Right lobe of liver (tissue), 4 donors: ENCODE measurements around the gene LHPP.

ENCODE experiments used
- POLR2A ChIP-seq: fragments of 450-650 bp; IDR thresholded peaks from one replicate; pipeline ENCODE4 v1.6.1; 2017; ENCODE audit warnings: antibody characterized with exemption, mild to moderate bottlenecking
- TF ChIP-seq, protein P1 (sequence below), 4 donors: fragments of 200-600 bp in 3 of 4; fragments of 450-650 bp in 1 of 4; IDR thresholded peaks; one replicate each; pipeline versions ENCODE4 v1.5.1 to v1.8.0; 2016 to 2022; ENCODE audit warnings: antibody characterized with exemption in 4 of 4, mild to moderate bottlenecking in 2 of 4
- donor health status: DM: no; HTN: no; CAD: no.
- donor health status: DM: no; HTN: no; CAD: no.
- donor health status: DM: no; HTN: yes; CAD: no.

DNA sequence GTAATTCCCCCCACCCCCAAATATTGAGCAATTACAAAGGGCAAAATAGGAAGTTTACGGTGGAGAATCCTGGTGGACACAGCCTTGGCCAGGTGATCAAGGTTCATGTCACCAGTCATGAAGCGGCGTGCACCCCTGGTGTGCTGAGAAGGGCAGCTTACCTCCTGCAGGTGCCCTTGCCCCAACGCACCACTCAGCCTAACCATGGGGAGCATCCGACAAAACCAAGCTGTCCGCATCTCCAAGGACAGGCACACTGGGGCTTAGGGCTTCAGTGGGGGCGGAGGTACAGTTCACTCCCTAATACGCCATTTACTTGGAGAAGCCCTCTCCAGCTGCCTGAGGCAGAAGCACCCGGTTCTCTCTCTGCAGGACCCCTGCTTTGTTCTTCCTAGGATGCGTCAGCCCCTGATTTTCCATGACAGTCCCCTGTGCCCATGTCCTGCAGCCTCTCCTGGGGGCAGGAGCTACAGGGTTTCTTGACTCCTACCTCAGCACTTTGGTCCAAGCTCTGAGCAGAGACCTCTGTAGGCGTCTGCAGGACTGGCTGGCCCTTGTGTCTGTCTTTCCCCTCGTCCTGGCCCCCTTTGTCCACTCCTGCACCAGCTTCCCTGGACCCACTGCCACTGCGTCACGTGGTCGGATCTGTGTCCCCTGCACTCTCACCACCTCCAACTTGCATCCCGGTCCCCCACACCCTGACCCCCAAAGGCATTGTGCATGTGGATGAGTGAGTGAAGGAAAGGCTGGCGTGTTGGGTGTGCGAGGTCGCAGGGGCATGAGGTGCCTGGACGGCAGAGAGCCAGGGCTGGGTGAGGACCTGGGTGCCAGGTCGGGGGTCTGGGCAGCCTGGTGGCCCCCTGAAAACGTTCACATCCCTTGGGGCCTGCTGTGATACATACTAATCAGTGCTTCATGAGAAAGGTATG is 113.7 kb downstream of the LHPP start:
- TF ChIP-seq, protein P1, sequence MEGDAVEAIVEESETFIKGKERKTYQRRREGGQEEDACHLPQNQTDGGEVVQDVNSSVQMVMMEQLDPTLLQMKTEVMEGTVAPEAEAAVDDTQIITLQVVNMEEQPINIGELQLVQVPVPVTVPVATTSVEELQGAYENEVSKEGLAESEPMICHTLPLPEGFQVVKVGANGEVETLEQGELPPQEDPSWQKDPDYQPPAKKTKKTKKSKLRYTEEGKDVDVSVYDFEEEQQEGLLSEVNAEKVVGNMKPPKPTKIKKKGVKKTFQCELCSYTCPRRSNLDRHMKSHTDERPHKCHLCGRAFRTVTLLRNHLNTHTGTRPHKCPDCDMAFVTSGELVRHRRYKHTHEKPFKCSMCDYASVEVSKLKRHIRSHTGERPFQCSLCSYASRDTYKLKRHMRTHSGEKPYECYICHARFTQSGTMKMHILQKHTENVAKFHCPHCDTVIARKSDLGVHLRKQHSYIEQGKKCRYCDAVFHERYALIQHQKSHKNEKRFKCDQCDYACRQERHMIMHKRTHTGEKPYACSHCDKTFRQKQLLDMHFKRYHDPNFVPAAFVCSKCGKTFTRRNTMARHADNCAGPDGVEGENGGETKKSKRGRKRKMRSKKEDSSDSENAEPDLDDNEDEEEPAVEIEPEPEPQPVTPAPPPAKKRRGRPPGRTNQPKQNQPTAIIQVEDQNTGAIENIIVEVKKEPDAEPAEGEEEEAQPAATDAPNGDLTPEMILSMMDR (IDR thresholded peaks at IDR 0.05) = no peak
- no peak for TF ChIP-seq POLR2A
